Activated T-helper 2 cell treated with anti-CD3 and anti-CD28 coated beads, Interferon-gamma antibody, Interleukin-2, Interleukin-4, amounts not matched to agents 10 μg/mL and 5 μg/mL and 100 μg/mL, durations not matched to agents 14 hours and 24 hours and 36 hours (primary cell): ENCODE data around the gene THRSP. TPM values are rescaled to one million over a fixed set of nuclear protein-coding genes. Genes with fewer than 3 reads are reported as not detected.
"Not testable (repeated sequence)": the region's sequence is repeated elsewhere in the genome, so short reads cannot be mapped to it uniquely, and the experiment has no call there.

ENCODE experiments used
- DNase-seq: peaks from one replicate; pipeline ENCODE4 v3.0.0; 2021; ENCODE audit warnings: low spot score
- H3K27ac Mint-ChIP-seq: one replicate; pipeline ENCODE4 v1.8.0; 2021; ENCODE audit warnings: mixed read lengths
- H3K27me3 Mint-ChIP-seq: one replicate; pipeline ENCODE4 v1.8.0; 2021; ENCODE audit warnings: low read depth, mixed read lengths
- H3K36me3 Mint-ChIP-seq: one replicate; pipeline ENCODE4 v1.8.0; 2021; ENCODE audit warnings: low read depth, mixed read lengths
- H3K4me1 Mint-ChIP-seq: one replicate; pipeline ENCODE4 v1.8.0; 2021; ENCODE audit warnings: low read depth, mixed read lengths
- H3K4me3 Mint-ChIP-seq: one replicate; pipeline ENCODE4 v1.8.0; 2021; ENCODE audit warnings: low read depth, mild to moderate bottlenecking, moderate library complexity, mixed read lengths
- H3K9me3 Mint-ChIP-seq: one replicate; pipeline ENCODE4 v1.8.0; 2021; ENCODE audit warnings: mixed read lengths
- intact Hi-C: fragments of 100-400 bp; cut with micrococcal nuclease; formaldehyde crosslinking; loops from one replicate; pipeline ENCODE4 v1.15.1; 2023
- total RNA-seq: library from RNA; stranded (reverse); gene quantifications from 2 replicates; pipeline ENCODE4 v1.2.3, GENCODE V29; 2022

Gene THRSP, protein sequence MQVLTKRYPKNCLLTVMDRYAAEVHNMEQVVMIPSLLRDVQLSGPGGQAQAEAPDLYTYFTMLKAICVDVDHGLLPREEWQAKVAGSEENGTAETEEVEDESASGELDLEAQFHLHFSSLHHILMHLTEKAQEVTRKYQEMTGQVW
- total RNA-seq: not detected in 2 replicates

DNA sequence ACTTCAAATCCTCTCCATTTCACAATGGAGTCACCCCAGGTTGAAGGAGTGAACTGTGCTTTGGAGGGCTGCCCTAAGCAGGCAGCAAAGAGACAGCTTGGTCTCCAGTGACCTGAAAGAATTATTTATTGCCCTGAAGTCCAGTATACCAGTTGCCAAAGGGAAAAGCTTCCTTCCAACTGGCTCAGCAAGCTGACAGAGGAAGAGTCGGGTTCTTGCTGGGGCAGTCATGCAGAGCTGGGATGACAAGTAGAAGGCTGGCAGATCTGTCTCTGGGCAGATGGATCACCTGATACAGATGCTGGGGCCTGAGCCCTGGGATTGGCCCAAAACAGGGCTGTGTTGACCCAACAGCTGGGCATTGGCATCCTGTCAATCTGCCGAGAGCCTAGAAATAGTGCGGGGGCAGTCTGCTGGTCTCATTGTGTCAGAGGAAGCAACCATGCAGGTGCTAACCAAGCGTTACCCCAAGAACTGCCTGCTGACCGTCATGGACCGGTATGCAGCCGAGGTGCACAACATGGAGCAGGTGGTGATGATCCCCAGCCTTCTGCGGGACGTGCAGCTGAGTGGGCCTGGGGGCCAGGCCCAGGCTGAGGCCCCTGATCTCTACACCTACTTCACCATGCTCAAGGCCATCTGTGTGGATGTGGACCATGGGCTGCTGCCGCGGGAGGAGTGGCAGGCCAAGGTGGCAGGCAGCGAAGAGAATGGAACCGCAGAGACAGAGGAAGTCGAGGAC lies at the start of gene THRSP:
Gene THRSP (plus strand): TSS at position 422 of the 742 bp plus-strand sequence. CDS start 21 bp downstream, at position 443.
- H3K4me3 Mint-ChIP-seq: no peak within 1 kb of the TSS
- no peaks in the 10 kb centered on the region for H3K4me1 Mint-ChIP-seq
- H3K36me3 Mint-ChIP-seq: peaks cover 12% of the 10 kb centered on the region
- intact Hi-C loops: no loop called here
- no peak within 1 kb of the TSS for H3K27ac Mint-ChIP-seq
- no peaks in the 10 kb centered on the region for H3K27me3 Mint-ChIP-seq
- no peaks in the 10 kb centered on the region for H3K9me3 Mint-ChIP-seq
- no peak for DNase-seq

DNA sequence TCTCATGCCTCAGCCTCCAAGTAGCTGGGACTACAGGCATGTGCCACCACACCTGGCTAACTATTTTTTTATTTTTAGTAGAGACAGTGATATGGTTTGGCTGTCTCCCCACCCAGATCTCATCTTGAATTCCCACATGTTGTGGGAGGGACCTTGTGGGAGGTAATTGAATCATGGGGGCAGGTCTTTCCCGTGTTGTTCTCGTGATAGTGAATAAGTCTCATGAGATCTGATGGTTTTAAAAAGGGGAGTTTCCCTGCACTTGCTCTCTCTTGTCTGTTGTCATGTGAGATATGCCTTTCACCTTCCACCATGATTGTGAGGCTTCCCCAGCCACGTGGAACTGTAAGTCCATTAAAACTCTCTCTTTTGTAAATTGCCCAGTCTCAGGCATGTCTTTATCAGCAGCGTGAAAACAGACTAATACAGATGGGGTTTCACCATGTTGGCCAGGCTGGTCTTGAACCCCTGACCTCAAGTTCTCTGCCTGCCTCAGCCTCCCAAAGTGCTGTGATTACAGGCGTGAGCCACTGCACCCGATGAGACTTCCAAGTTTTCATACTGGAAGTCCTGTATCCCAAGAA lies 48.6 kb upstream of the THRSP start:
- not testable (repeated sequence) for H3K27me3 Mint-ChIP-seq, H3K36me3 Mint-ChIP-seq

DNA sequence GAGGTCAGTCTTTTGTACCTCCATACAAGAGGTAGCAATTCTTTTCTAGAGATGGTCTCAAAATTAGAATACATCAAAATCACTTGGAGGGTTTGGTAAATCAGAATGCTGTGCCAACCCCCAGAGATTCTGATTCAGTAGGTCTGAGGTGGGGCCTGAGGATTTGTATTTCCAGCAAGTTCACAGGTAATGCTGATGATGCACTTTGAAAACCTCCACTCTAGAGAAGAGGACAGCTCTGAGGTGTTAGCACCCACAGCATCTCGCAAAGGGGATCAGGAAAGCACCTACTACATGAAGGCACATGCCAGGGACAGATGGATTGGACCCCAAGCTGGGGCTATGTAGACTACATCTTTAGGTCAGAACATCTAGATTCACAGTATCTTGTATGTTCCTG lies 47.8 kb upstream of the THRSP start:
- no peak for DNase-seq
- H3K4me1 Mint-ChIP-seq: no peaks in the 10 kb centered on the region
- H3K4me3 Mint-ChIP-seq: no peak overlapping the region
- H3K27ac Mint-ChIP-seq: no peak overlapping the region
- peaks cover 3% of the 10 kb centered on the region for H3K27me3 Mint-ChIP-seq
- H3K9me3 Mint-ChIP-seq: no peaks in the 10 kb centered on the region
- no peaks in the 10 kb centered on the region for H3K36me3 Mint-ChIP-seq
- intact Hi-C loops: no loop called here

More for the DNA sequence above, 48.6 kb upstream of the THRSP start:
- H3K27ac Mint-ChIP-seq, DNase-seq, intact Hi-C loops, H3K9me3 Mint-ChIP-seq, H3K4me1 Mint-ChIP-seq, H3K4me3 Mint-ChIP-seq: not testable (repeated sequence)

DNA sequence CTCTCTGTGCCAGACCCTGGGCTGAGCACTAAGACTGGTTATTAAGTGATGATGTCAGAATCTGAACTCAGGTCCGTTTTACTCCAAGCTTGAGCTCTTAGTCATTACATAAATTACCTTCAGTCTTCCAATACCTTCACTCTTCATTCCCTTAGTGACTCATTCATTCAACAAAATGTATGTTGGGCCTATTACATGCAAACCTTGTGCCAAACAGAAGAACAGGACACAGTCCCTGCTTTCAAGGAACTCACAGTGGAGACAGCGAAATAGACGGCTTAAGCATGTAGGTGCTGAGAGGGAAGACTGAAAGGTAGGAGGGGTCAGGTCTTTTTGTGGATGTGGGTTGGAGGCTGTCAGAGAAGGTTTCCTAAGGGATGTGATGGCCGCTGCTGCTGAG lies 43.9 kb upstream of the THRSP start:
- DNase-seq: no peak
- no peak overlapping the region for H3K4me3 Mint-ChIP-seq
- intact Hi-C loops: no loop called here
- H3K9me3 Mint-ChIP-seq: no peaks in the 10 kb centered on the region
- H3K27ac Mint-ChIP-seq: no peak overlapping the region
- H3K36me3 Mint-ChIP-seq: no peaks in the 10 kb centered on the region
- peaks cover 4% of the 10 kb centered on the region for H3K4me1 Mint-ChIP-seq
- H3K27me3 Mint-ChIP-seq: peaks cover 19% of the 10 kb centered on the region

DNA sequence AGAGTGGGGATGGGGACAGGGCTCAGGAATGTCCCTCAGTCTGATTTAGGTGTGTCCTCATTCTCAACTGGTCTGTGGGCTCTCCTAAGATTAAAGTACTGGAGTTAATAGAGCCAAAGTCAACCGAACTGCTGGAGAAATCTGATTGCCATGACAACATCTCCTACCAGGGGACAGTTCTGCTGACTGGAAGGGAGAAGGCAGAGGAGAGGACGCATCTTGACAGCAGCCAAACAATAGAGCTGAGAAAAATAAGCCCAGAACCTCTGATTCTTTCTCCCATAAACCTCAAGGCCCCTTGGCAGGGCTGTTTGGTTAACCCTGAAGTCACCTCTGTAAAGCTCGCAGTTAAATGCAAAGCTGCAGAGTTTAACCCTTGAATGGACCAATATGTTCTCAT lies 43.4 kb upstream of the THRSP start:
- Mint-ChIP-seq H3K4me3 (no peak overlapping the region), H3K4me1 (peaks cover 4% of the 10 kb centered on the region), H3K9me3 (no peaks in the 10 kb centered on the region), H3K36me3 (no peaks in the 10 kb centered on the region), H3K27ac (no peak overlapping the region), H3K27me3 (peaks cover 19% of the 10 kb centered on the region)
- DNase-seq: no peak
- intact Hi-C loops: no loop called here

DNA sequence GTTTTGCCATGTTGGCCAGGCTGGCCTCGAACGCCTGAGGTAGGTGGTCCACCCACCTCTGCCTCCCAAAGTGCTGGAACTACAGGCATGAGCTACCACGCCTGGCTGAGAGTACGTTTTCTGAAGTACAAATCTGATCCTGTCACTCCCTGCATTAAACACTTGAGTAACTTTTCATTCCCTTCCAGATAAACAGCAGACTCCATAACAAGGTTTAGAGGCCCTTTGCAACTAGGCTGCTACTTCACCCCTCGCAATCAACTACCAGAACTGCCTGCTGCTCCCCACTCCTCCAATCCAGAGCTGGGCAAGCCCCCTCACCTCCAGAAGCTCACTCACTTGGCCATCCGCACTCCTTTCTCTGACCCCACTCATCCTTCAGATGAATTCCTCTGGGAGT lies 42.0 kb upstream of the THRSP start:
- Mint-ChIP-seq H3K9me3 (no peaks in the 10 kb centered on the region), H3K27ac (no peak overlapping the region), H3K4me1 (peaks cover 4% of the 10 kb centered on the region), H3K4me3 (no peak overlapping the region), H3K36me3 (no peaks in the 10 kb centered on the region), H3K27me3 (peaks cover 17% of the 10 kb centered on the region)
- no peak for DNase-seq
- intact Hi-C loops: no loop called here

DNA sequence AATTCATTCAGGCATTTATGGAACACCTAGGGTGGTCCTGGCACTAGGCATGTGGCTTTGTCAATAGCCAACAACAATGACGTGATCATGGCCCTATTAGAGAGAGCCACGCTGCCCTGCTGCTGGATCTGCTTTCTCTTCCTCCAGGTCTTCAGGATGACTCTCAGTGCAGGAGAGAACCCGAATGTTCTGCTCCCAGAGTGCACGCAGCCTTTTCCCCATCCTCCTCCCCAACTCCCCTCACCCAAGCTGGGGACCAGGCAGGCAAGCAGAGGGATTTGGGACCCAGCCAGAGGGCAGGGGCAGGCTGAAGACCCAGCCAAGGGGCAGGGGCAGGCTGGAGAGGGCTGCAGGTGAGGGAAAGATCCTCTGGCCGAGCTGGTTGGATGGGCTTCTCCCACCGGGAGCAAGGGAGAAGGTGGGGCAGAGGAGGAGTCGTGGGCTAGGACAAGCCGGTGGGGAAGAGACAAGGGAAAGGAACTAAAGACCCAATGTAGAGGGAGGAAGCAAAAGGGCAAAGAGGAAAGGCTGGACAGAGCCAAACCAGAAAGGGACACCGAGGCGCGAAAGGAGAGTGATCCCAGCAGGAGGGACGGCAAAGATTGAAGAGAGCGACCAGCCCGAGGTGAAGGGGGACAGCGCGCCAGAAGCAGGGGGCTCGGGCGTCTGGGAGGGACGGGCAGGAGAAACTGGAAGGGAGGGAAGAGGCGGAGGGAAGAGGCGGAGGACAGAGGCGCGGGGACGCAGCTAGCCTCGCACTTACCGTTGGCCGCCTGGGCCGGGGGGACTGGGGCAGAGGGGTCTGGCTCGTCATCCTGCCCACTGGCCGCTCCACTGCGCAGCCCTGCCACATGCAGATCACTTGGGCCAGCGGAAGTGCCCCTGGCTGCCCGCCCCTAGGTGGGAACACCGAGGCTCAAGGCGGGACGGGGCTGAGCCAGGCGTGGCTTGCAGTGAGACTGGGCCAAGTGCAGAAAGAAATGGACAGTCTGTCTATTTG lies 41.0 kb upstream of the THRSP start, which contains the start of gene KCTD14:
Gene KCTD14 (minus strand): TSS at position 880 of the 1,000 bp plus-strand sequence. CDS start 27 bp downstream, at position 853.
- H3K4me3 Mint-ChIP-seq: no peak within 1 kb of the TSS
- no peaks in the 10 kb centered on the region for H3K36me3 Mint-ChIP-seq
- H3K4me1 Mint-ChIP-seq: peaks cover 4% of the 10 kb centered on the region
- H3K27ac Mint-ChIP-seq: no peak within 1 kb of the TSS
- DNase-seq: no peak
- intact Hi-C loops: no loop called here
- H3K9me3 Mint-ChIP-seq: no peaks in the 10 kb centered on the region
- H3K27me3 Mint-ChIP-seq: peaks cover 17% of the 10 kb centered on the region

DNA sequence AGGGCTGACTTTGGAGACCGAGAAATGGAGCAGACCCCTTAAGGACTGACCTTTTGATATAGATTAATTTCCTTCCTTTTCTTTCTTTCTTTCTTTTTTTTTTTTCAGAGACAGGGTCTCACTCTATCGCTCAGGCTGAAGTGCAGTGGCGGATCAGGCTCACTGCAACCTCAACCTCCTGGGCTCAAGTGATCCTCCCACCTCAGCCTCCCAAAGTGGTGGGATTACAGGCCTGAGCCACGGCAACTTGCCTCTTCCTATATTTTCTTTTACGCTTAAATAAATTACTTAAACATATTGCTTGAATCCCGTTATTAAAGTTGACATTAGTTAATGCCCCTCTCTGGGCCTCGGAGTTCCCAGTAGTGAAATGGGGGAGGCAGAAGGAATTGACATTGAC lies 40.2 kb upstream of the THRSP start:
- H3K36me3 Mint-ChIP-seq: no peaks in the 10 kb centered on the region
- DNase-seq: no peak
- H3K4me3 Mint-ChIP-seq: no peak overlapping the region
- H3K4me1 Mint-ChIP-seq: peaks cover 4% of the 10 kb centered on the region
- no peaks in the 10 kb centered on the region for H3K9me3 Mint-ChIP-seq
- intact Hi-C loops: no loop called here
- H3K27me3 Mint-ChIP-seq: peaks cover 17% of the 10 kb centered on the region
- no peak overlapping the region for H3K27ac Mint-ChIP-seq

DNA sequence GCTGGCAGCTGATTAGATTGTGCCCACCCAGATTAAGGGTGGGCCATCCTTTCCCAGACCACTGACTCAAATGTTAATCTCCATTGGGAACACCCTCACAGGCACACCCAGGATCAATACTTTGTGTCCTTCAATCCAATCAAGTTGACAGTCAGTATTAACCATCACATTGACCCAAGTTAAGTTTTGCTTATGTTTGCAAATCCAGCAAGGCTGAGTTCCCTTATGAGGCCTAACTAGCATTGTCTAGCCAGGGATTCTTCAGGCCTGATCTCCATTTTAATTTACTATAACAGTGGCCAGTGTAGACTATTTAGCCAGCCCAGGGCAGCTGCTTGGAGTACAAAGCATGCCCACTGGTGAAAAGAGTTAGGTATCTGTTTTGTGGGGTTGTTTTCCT lies 38.3 kb upstream of the THRSP start:
- Mint-ChIP-seq H3K9me3 (no peaks in the 10 kb centered on the region), H3K4me3 (no peak overlapping the region), H3K4me1 (peaks cover 4% of the 10 kb centered on the region), H3K27ac (no peak overlapping the region), H3K27me3 (peaks cover 19% of the 10 kb centered on the region), H3K36me3 (no peaks in the 10 kb centered on the region)
- intact Hi-C loops: no loop called here
- DNase-seq: no peak

DNA sequence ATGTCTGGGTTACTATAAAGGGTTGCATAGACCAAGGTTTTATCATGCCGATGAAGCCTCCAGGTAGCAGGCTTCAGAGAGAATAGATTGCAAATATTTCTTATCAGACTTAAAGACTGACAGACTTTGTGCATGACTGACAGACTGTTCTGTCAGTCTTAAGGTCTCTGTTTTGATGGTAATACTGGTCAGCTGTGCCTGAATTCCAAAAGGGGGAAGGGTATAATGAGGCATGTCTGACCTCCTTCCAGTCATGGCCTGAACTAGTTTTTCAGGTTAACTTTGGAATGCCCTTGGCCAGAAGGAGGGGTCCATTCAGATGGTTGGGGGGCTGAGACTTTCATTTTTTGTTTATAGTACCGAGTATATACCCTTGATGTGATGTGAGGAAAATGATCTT lies 35.9 kb upstream of the THRSP start:
- peaks cover 2% of the 10 kb centered on the region for H3K4me1 Mint-ChIP-seq
- H3K36me3 Mint-ChIP-seq: no peaks in the 10 kb centered on the region
- intact Hi-C loops: no loop called here
- H3K9me3 Mint-ChIP-seq: no peaks in the 10 kb centered on the region
- DNase-seq: no peak
- peaks cover 7% of the 10 kb centered on the region for H3K27me3 Mint-ChIP-seq
- no peak overlapping the region for H3K27ac Mint-ChIP-seq
- no peak overlapping the region for H3K4me3 Mint-ChIP-seq

DNA sequence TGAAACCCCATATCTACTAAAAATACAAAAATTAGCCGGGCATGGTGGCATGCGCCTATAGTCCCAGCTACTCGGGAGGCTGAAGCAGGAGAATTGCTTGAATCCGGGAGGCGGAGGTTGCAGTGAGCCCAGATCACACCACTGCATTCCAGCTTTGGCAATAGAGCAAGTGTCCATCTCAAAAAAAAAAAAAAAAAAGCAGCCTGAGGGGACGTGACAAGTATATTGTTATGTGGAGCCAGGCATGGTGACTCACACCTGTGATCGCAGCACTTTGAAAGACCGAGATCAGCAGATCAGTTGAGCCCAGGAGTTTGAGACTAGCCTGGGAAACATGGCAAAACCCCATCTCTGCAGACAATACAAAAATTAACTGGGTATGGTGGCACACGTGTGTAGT lies 35.2 kb upstream of the THRSP start:
- H3K4me3 Mint-ChIP-seq, H3K27me3 Mint-ChIP-seq, H3K4me1 Mint-ChIP-seq, H3K36me3 Mint-ChIP-seq, intact Hi-C loops, H3K9me3 Mint-ChIP-seq, H3K27ac Mint-ChIP-seq, DNase-seq: not testable (repeated sequence)

DNA sequence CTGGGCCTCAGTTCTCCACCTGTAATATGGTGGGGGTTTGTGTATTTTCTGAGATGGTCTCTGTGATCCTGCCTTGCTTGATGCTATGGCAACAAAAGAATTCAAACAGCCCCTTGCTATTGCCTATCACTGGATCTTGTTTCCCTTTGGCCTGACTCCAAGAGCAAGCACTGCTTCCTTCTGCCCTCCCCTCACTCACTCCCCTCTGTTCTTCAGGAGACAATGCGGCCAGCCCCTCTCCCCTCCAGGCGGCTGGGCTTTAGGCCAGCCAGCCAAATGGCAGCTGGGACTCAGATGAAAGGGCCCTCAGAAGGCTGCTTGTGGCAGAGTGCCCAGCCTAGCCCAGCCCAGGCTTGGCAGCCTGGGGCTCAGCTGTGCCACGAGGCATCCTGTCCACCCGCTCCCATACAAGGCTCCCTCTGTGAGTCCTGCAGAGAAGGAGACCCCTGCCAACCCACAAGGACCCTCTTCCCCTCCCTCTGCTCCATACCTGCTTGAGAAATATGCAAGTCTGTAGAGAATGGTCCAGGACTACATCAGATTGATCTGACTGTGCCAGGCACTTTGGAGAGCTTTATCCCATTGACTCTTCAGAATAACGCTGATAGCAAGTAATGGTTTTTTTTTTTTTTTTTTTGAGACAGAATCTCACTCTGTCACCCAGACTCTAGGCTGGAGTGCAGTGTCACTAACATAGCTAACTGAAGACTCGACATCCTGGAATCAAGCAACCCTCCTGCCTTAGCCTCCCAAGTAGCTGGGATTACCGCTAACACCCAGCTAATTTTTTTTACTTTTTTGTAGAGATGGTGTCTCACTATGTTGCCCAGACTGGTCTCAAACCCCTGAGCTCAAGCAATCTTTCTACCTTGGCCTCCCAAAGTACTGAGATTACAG lies 33.0 kb upstream of the THRSP start:
- no peak overlapping the region for H3K27ac Mint-ChIP-seq
- no peaks in the 10 kb centered on the region for H3K36me3 Mint-ChIP-seq
- no peaks in the 10 kb centered on the region for H3K9me3 Mint-ChIP-seq
- intact Hi-C loops: no loop called here
- no peak for DNase-seq
- peaks cover 2% of the 10 kb centered on the region for H3K27me3 Mint-ChIP-seq
- H3K4me1 Mint-ChIP-seq: no peaks in the 10 kb centered on the region
- H3K4me3 Mint-ChIP-seq: no peak overlapping the region
